Stimulated activated CD8-positive, alpha-beta memory T cell treated with anti-CD3 and anti-CD28 coated beads, Interleukin-2, amount 100 ng/mL, for 48 hours (primary cell): ENCODE data around the gene KCNQ1.
"Not testable (repeated sequence)": the region's sequence is repeated elsewhere in the genome, so short reads cannot be mapped to it uniquely, and the experiment has no call there.

ENCODE experiments used
- DNase-seq, 2 donors: peaks; one replicate each; pipeline ENCODE4 v3.0.0-alpha.2; 2020; ENCODE audit warnings: low read depth in 2 of 2

KCNQ1 gene

DNA sequence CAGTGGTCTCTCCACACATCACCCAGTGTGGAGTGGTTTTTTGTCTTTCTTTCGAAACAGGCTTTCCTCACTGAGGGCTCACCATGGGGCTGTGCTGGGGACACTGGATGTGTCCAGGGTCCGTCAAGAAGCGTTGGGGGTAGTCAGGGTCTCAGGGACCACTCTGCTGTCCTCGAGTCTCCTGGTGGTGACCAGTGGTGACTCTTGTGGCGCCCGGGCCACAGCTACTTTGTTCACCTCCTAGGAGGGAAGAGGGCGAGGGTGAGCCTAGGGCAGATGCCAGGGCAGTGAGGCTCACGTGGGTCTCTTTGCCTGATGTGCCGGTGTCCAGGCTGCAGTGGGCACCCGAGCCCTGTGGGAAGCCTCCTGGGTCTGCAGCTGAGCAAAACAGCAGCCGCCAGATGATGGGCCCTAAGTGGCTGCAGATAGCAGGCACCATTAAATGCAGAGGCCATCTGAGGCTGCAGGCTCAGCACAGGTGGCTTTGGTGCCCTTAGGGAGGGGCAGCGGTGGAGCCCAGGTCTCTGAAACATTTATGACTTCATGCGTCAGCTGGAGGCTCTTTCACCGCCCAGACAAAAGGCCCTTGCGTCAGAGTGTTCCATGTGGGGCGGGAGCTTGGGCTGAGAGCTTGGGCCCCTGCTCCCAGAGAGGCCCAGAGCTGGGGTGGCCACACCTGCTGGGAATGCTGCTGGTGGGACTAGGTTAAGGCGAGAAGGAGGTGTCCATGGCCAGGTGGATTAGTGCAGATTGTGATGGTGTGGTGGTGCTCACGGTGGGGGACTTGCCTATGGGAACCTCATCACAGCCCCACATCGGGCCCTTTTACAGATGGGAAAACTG is 29.5 kb downstream of the KCNQ1 start:
- DNase-seq: no peak

DNA sequence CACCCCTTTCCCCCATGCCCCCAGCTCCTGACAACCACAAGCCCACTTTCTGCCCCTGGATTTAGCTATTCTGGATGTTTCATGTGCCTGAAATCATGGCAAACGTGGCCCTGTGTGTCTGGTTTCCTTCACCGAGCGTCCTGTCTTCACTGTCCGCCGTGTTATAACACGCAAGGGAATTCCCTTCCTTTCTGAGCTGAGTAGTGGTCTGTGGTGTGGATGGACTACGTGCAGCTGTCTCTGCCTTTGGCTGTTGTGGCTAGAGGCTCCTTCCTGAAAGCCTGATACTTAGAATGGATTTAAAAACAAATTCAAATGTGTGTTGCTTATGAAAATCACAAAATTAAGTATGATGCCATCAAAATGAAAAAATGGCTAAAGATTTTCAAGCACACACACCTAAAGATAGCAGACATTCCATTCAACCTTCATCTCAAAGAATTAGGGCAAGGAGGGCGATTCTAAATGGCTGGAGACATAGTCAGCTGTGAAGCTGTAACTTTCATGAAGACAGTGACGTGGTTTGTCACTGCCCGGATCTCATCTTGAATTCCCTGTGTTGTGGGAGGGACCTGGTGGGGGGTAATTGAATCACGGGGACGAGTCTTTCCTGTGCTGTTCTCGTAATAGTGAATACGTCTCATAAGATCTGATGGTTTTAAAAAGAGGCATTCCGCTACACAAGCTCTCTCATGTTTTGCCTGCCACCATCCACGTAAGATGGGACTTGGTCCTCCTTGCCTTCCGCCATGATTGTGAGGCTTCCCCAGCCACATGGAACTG is 30.5 kb downstream of the KCNQ1 start:
- no peak for DNase-seq

DNA sequence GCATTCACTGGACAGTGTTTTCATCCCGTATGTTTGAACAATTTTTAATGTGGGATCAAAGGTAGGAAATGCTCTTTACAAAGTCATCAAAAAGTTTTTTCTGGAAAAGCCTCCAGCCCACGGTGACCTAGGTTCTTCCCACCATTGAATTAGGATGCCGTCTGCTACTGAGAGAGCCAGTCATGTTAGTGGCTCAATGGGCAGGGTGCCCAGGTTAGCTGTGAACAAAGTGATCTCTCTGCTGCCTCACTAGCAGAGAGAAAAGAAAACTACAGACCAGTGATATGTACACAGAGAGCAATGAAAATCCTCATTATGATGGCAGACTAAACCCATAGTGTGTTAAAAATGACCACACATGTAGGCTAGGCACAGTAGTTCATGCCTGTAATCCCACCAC is 32.4 kb downstream of the KCNQ1 start:
- DNase-seq: no peak

DNA sequence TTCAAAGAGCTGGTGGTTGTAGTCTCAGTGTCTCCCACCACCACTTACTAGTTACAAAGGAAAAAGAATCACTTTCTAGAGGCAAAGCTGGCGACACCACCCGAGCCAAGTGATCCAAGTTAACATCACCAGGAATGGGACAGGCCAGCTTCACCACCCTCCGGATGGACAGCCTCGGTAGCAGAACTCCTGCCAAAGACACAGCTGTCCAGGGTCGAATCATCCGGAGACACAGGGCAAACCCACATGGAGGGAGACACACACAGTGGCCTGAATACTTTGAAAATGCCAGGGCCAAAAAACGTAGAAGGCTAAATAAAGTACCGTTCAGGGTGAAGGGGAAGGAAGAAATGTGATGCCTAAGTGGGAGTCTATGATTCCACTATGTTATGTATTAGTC is 33.1 kb downstream of the KCNQ1 start:
- DNase-seq: no peak

DNA sequence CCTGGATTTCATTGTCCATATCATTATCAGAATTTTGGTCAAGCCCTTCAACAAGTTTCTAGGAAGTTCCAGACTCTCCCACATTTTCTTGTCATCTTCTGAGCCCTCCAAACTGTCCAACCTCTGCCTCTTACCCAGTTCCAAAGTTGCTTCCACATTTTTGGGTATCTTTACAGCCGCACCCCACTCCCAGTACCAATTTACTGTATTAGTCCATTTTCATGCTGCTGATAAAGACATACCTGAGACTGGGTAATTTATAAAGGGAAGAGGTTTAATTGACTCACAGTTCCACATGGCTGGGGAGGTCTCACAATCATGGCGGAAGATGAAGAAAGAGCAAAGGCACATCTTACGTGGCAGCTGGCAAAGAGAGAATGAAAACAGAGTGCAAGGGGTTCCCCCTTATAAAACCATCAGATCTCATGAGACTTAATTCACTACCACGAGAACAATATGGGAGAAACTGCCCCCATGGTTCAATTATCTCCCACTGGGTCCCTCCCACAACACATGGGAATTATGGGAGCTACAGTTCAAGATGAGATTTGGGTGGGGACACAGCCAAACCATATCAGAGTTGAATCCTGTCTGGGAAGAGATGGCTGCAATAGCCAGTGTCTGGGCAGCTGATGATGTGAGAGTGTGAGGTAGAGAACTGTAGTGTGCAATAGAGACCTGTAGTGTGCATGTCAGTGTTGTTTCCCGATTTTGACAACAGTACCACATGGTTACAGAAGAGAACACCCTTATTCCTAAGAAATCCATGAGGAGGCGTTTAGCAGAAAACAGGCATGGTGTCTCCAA is 35.5 kb downstream of the KCNQ1 start:
- DNase-seq: not testable (repeated sequence)

DNA sequence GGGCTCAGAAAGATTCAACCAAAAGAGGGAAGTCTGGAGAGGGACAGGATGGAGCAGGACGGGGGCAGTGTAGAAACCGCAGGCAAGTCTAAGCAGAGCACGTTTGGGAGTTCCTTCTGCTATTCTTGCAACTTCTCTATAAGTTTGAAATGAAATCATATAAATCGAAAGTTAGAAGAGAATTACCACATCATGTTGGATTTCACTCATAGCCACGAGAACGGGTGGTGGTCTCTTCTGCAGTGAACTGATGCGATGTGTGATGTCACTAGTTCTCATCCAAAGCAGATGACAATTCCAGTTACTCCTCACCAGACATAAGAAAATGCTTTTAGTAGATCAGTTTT is 36.0 kb downstream of the KCNQ1 start:
- no peak for DNase-seq

DNA sequence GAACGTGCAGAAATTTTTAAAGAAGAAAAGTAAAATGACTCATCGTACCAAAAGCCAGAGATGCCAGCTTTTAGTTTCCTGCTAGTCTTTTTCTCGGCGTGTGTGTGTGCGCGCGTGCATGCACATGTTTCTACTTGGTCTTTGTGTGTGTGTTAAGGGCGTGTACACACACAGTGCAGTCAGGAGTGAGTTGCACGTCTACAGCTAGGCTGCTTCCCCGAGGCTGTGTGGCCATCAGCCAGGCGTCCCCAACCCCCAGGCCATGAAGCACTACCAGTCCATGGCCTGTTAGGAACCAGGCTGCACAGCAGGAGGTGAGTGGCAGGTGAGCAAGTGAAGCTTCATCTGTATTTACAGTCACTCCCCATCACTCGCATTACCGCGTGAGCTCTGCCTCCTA is 36.4 kb downstream of the KCNQ1 start:
- no peak for DNase-seq

DNA sequence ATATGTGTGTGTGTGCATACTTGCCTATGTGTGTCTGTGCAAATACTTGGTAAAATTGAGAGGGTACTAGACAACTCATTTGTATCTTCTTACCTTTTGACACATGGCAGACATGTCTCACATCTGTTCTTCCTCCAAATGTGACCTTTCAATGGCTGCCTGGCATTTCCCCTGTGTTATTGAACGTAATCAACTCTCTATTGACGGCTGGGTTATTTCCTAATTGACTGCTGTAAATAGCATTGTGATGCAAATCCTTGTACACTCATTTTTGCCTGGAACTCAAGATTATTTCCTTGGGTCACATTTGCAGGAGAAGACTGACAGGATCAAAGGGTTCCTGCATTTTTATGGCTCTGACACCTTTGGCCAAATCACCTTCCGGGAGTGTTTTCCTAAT is 37.4 kb downstream of the KCNQ1 start:
- no peak for DNase-seq

DNA sequence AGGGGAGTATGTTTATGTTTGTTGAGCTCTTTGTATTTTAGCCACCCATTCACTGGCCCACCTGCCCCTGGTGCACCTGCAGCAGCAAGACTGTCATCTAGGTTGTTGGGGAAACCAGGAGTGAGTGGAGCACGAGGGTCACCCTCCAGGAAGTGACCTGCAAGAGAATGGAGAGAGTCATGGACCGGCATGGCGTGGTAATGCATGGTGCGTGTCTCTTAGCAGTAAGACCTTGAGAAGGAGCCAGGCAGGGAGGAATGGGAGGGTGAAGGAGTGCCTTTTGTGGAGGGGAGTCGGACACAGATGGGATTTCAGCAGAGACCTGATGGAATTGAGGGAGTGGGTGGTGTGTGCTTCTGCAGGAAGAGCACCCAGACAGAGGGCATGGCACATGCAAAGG is 37.9 kb downstream of the KCNQ1 start:
- DNase-seq: no peak

DNA sequence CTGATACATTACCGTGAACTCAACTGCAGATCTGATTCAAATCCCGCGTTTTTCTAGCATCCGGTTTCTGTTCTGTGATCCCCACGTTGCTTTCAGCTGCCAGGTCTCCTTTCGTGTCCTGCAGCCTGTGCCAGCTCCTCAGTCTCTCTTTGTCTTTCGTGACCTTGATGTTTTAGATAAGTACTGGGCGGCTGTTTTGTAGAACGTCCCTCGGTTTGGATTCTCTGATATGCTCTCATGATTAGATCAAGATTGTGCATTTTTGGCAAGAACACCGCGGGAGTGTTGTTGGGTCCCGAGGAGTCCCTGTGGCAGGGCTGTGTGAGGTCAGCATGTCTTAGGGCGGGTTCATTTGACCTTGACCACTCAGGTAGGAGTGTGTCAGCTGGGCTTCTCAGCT is 38.6 kb downstream of the KCNQ1 start:
- DNase-seq: no peak

DNA sequence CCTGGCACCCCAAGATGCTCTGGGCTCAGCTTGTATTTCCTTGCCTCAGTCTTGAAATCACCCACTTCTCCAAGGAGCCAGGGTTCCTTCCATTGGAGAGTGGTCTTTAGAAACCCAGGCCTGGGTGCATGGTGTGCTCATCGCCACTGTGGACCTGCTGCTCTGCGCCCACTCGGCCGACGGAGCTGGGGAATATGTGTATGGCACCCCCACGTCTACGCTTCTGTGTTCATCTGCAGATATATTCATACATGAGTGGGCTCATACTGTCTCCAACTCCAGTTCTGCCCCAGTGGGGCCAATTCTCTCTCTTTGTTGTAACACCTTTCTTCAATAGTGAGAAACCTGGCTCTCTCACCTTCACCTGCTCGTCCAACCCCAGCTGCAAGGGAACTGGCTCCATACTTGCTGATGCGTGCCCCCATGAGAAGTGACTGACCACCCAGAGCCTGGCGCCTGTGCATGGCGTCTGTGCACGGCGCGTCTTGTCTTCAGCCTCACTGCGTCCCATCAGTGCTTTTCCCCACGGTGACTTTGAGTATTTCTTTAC is 39.8 kb downstream of the KCNQ1 start:
- DNase-seq: no peak

DNA sequence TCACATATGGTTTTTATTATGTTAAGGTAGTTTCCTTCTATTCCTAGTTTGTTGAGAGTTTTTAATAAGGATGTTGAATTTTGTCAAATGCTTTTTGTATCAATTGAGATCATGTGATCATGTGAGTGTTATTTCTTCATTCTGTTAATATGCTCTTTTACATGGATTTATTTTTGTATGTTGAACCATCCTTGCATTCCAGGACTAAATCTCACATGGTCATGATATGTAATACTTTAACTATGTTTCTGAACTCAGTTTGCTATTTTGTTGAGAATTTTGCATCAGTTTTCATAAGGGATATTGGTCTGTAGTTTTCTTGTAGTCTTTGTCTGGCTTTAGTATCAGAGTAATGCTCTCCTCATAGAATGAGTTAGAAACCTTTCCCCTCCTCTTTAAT is 43.2 kb downstream of the KCNQ1 start:
- no peak for DNase-seq

DNA sequence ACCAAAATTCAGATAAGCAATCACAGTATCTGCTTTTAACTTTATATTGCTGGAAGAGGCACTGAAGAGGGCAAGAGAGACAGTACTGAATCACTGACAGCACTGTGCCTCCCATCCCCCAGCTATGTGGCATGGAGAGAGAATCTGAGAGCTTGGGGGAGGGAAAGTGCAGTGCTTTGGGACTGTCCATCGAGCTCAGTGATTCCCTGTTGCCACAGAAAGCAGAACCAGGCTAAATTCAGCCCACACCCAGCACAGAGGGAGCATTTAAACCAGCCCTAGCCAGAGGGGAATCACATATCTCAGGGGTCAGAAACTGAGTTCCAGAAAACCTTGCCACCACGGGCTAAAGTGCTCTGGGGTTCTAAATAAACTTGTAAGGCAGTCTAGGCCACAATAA is 44.3 kb downstream of the KCNQ1 start:
- no peak for DNase-seq

DNA sequence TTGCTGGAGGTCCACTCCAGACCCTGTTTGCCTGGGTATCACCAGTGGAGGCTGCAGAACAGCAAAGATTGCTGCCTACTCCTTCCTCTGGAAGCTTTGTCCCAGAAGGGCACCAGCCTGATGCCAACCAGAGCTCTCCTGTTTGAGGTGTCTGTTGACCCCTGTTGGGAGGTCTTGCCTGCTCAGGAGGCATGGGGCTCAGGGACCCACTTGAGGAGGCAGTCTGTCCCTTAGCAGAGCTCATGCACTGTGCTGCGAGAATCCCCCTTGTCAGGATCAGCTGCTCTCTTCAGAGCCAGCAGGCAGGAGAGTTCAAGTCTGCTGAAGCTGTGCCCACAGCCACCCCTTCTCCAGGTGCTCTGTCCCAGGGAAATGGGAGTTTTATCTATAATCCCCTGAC is 53.1 kb downstream of the KCNQ1 start:
- not testable (repeated sequence) for DNase-seq

DNA sequence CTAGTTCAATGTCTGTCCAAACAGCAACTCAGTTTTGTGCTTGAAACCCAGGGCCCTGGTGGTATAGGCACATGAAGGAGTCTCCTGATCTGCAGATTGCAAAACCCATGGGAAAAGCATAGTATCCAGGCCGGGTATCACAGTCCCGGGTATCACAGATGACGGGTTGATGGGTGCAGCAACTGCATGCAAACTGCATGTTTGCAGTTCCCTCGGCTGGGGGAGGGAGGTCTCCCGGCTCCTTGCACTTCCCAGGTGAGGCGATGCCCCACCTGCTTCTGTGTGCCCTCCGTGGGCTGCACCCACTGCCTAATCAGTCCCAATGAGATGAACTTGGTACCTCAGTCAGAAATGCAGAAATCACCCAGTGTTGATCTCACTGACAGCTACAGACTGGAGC is 53.9 kb downstream of the KCNQ1 start:
- DNase-seq: no peak

DNA sequence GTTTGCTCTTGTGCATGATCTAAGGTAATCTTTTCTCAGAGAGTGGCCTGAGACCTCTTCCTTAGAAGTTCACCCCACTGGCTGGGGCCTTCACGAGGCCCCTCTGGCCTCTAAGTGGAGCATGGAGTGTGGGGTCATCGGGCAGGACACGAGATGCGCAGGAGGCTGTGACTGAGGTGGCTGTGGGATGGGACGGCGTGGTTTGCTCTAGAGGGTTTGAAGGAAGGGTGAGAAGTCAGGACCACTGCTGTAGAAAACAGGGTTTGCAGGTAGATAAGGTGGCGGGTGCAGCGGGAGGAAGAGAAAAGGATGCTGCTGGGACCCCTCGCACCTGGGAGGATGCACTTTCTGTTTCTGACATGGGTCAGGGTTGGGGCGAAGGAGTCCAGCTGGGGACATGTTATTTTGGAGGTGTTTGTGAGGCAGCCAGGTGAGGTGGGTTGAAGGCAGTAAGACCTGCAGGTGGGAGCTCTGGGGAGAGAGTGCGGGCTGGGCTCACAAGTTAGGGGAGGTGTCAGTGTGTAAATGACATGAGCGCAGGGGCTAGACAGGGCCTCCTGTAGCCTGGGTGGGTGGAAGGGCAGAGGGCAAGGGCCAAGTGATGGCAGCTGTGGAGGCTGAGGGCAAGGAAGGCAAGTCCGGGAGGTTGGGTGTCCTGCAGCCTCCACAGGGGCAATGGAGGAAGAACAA is 62.5 kb downstream of the KCNQ1 start:
- no peak for DNase-seq

DNA sequence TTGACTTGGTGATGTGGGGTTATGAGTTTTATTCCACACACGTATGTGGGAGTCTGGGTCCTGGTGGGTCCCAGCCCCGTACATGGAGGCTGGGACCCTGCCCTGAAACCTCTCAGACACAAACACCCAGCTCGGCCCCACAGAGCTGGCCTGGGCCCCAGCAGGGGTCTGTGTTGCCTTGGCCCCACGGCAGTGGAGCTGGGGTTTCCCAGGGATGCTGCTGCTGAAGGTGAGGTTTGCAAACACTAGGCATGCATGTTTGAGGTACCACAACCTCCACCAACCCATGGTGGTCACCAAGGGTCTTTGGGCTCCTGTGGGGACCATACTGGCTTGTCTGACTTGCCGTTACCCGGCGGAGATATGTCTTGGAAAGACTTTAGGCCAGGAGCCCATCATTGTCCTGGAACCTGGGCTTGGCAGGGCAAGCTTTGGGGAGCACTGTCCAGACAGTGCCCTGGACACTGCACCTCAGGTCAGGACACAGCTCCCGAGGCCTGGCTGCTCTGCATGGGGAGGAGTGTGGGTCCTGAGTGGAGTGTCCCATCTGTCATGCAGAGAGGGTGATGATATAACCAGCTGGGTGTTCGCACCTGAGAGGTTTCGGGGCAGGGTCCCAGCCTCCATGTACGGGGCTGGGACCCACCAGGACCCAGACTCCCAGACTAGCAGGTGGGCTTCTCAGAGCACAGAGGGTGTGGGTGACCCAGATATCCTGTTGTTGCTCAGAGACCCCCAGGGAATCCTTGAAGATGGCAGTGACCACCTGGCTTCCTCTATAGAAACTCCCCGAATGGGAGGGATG is 63.3 kb downstream of the KCNQ1 start:
- DNase-seq: no peak

DNA sequence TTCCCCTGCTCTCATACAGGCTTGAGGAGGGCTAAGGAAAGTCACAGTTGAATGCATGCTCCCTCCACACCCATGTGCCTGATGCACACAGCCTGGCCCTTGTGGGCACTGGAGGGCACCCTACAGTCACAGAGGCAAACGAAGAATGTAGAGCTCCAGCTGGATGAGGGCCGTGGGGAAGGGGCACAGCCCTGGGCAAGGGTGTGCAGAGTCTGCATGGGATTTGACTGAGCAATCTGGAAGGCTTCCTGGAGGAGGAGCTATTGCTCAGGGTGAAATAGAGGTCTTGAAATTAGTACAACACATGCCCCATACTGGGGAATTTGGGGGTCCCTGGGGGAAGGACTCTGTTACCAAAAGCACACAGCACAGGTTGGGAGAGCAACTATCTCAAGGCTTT is 64.0 kb downstream of the KCNQ1 start:
- DNase-seq: no peak

DNA sequence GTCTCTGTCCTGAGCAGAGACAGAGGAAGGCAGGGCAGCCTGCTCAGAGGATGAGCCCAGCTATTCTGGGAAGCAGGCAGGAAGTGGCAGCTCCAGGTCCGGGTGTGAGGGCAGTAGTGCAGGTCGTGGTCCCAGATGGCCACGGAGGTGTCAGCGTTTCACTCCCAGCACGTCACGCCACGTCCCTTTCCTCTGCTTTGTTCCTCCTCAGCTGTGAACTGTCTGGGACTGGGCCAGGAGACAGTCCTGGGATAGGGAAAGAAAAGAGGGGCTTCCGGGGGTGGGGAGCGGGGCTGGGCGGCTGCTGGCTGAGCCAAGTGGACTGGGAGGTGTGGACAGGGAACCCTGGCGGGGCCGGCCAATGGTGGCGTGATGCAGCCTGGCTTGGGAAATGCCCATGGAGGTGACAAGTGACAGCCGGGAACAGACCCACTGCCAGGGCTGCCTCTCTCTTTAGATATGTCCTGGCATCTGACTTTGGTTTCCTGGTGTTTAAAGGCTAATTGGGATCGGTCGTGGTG is 64.7 kb downstream of the KCNQ1 start:
- DNase-seq: no peak

DNA sequence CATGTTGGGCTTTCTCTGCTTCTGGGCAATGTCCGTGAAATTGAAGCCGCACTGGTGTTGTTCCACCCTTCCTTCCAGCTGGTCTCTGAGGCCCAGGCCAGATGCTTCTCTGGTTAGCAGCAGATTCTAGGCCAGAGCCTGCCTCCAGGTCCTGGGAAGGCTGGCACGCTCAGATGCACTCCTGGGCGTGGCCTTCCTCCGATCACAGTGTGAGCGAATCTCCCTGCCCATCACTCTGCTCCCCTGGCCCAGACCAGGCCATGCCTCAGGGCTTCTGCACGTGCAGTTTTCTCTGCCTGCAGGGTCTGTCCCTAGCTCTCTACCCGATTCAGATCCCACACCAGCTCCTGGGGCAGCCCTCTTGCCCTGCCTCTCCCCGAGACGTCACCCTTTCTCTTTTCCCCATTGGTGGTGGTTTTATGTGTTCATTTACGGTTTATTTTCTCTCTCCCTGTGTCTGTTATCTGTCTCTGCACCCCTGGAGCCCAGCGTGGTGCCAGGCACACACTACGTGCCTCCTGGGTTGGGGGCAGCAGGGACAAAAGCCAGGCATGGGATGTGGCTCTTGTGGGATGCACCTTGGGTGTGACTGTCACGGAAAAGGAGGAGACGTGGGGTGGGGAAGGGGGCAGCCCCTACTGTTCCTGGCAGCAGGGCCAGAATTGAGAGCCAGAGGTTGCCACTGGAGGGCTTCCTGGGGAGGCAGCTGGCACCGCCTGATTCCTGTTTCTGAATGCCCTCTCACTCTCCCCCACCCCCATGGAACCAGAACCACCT is 66.0 kb downstream of the KCNQ1 start:
- DNase-seq: no peak
